ENCODE measurements around the gene STOX2. TPM values are rescaled to one million over a fixed set of nuclear protein-coding genes. Genes with fewer than 3 reads are reported as not detected.

The STOX2 gene
- total and polyA plus RNA-seq, 10 donors: 0.53 to 42.8 (median 28.6) TPM

DNA sequence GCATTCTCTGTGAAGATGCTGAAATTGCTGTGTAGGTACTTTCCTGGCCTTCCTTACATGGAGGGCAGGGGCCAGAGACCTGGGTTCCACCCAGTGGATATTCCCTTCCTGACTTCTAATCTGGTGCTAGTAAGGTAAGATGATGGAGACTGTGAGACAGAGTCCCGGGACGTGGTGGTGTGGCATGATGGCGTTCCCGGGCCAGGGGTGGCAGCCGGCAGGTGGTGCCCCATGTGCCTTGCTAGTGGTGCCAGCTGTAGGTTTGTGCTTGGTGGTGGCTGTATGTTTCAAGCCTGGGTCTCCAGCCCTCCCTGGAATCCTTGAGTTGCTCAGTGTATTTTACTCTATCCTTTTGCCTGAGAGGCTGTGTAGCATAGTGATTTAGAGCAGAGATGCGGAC is 10.9 kb downstream of the STOX2 start:
- DNase-seq: no peak
- intact Hi-C loops (cut with DNase I; ENCODE audit: low total_unique reads): no loop called here
- Histone ChIP-seq H3K9me3 (no peaks in the 10 kb centered on the region), H3K27me3 (replicated peaks in 1 of 7) (peaks cover 0 to 7% (median 0%) of the 10 kb centered on the region in 7 donors), H3K4me3 (no peak overlapping the region), H3K4me1 (no peaks in the 10 kb centered on the region), H3K36me3 (no peaks in the 10 kb centered on the region), H3K27ac (no peak overlapping the region)
- TF ChIP-seq POLR2A (IDR thresholded peaks at IDR 0.05) (no peak), POLR2AphosphoS5 (IDR thresholded peaks at IDR 0.05) (no peak)
- TF ChIP-seq, protein P1, sequence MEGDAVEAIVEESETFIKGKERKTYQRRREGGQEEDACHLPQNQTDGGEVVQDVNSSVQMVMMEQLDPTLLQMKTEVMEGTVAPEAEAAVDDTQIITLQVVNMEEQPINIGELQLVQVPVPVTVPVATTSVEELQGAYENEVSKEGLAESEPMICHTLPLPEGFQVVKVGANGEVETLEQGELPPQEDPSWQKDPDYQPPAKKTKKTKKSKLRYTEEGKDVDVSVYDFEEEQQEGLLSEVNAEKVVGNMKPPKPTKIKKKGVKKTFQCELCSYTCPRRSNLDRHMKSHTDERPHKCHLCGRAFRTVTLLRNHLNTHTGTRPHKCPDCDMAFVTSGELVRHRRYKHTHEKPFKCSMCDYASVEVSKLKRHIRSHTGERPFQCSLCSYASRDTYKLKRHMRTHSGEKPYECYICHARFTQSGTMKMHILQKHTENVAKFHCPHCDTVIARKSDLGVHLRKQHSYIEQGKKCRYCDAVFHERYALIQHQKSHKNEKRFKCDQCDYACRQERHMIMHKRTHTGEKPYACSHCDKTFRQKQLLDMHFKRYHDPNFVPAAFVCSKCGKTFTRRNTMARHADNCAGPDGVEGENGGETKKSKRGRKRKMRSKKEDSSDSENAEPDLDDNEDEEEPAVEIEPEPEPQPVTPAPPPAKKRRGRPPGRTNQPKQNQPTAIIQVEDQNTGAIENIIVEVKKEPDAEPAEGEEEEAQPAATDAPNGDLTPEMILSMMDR (IDR thresholded peaks at IDR 0.05 in 8 of 11, conservative IDR thresholded peaks at IDR 0.05 in 3 of 11): no peak
- 67 to 81% (median 80%) methylated on average over 5 to 6 of the region's 6 CpGs for WGBS, 5 donors

DNA sequence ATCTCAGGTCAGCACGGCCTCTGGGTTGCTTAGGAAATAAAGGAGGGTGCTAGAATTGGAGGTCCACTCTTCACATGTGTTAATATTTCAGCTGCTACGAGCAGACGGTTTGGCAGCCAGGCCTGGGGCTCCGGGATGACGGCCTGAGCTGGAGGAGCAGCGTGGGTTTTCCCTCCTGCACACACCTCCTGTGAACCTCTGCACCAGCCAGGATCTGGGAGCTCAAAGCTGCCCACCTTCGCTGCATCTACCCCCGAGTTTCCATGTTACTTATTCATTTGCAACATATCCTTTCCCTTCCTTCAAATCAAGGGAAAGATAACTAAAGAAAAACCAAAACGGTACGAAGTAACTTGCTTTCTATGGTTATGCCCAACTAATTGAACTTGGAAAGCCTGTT is 13.6 kb downstream of the STOX2 start:
- intact Hi-C loops (cut with DNase I; ENCODE audit: low total_unique reads): no loop called here
- TF ChIP-seq POLR2AphosphoS5 (IDR thresholded peaks at IDR 0.05) (no peak), POLR2A (IDR thresholded peaks at IDR 0.05) (no peak)
- TF ChIP-seq, protein P1 (IDR thresholded peaks at IDR 0.05 in 8 of 11, conservative IDR thresholded peaks at IDR 0.05 in 3 of 11): no peak
- no peak overlapping the region for H3K4me3 ChIP-seq
- no peaks in the 10 kb centered on the region for H3K27me3 ChIP-seq (replicated peaks in 1 of 7)
- H3K27ac ChIP-seq: no peak overlapping the region
- 90 to 93% (median 91%) methylated on average over 10 of the region's 10 CpGs for WGBS, 5 donors
- DNase-seq: no peak
- H3K9me3 ChIP-seq: peaks cover 0 to 3% (median 0%) of the 10 kb centered on the region in 8 donors
- no peaks in the 10 kb centered on the region for H3K4me1 ChIP-seq
- no peaks in the 10 kb centered on the region for H3K36me3 ChIP-seq

DNA sequence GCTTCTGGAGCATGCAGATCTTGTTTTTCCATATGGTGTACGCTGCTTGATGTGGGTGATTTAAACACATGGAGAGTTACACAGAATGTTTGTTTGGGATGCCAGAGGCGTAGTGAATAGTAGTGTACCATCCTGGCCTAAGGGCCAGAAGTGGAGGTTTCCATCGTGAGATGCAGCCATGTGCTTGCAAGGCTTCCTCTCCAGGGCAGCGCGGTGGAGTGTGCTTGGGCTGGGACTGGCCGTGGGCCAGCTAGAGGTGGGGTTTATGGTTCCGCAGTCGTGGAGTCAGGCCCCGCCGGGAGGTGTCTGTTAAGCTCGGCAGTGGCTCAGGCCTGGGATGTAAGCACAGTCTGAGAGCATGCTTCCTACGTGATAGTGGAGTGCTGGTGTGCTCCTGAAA is 14.0 kb downstream of the STOX2 start:
- WGBS, 5 donors: 65 to 92% (median 72%) methylated on average over 2 to 12 of the region's 12 CpGs

DNA sequence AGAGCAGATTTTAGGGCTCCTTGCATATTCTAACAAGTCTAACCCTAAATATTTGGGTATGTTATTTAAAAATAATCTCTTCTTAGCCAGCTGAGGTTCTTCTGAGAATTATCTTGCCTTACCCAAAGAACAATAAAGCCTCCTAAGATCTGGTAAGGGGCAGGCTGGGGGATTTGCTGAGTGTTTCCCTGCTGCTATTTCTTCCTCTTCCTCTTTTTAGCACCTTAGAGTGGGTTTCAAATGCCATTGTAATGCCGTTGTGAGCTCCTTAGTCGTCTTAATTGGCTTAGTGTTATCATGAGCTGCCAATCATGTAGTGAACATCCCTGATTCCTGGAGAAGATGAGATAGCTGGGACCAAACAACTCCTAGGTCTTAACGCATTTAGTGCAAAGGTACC is 15.4 kb downstream of the STOX2 start:
- intact Hi-C loops (cut with DNase I; ENCODE audit: low total_unique reads): no loop called here
- H3K27me3 ChIP-seq (replicated peaks in 1 of 7): no peaks in the 10 kb centered on the region
- H3K4me3 ChIP-seq: no peak overlapping the region
- no peaks in the 10 kb centered on the region for H3K36me3 ChIP-seq
- no peak for DNase-seq
- 23 to 37% (median 27%) methylated on average over 3 of the region's 3 CpGs for WGBS, 5 donors
- TF ChIP-seq, protein P1 (IDR thresholded peaks at IDR 0.05 in 8 of 11, conservative IDR thresholded peaks at IDR 0.05 in 3 of 11): no peak
- TF ChIP-seq POLR2A (IDR thresholded peaks at IDR 0.05) (no peak), POLR2AphosphoS5 (IDR thresholded peaks at IDR 0.05) (no peak)
- no peak overlapping the region for H3K27ac ChIP-seq
- peaks cover 0 to 3% (median 0%) of the 10 kb centered on the region in 8 donors for H3K9me3 ChIP-seq
- H3K4me1 ChIP-seq: no peaks in the 10 kb centered on the region

More for the DNA sequence above, 14.0 kb downstream of the STOX2 start:
- no peaks in the 10 kb centered on the region for H3K36me3 ChIP-seq
- no peak for TF ChIP-seq POLR2A (IDR thresholded peaks at IDR 0.05)
- TF ChIP-seq POLR2AphosphoS5 (IDR thresholded peaks at IDR 0.05): no peak
- TF ChIP-seq, protein P1 (IDR thresholded peaks at IDR 0.05 in 8 of 11, conservative IDR thresholded peaks at IDR 0.05 in 3 of 11): no peak
- no peak overlapping the region for H3K4me3 ChIP-seq
- no peaks in the 10 kb centered on the region for H3K27me3 ChIP-seq (replicated peaks in 1 of 7)
- H3K9me3 ChIP-seq: peaks cover 0 to 3% (median 0%) of the 10 kb centered on the region in 8 donors
- intact Hi-C loops (cut with DNase I; ENCODE audit: low total_unique reads): no loop called here
- no peaks in the 10 kb centered on the region for H3K4me1 ChIP-seq
- DNase-seq: no peak
- no peak overlapping the region for H3K27ac ChIP-seq
